ENCODE data around the gene ARFGAP2.
"Not testable (repeated sequence)": the region's sequence is repeated elsewhere in the genome, so short reads cannot be mapped to it uniquely, and the experiment has no call there.

DNA sequence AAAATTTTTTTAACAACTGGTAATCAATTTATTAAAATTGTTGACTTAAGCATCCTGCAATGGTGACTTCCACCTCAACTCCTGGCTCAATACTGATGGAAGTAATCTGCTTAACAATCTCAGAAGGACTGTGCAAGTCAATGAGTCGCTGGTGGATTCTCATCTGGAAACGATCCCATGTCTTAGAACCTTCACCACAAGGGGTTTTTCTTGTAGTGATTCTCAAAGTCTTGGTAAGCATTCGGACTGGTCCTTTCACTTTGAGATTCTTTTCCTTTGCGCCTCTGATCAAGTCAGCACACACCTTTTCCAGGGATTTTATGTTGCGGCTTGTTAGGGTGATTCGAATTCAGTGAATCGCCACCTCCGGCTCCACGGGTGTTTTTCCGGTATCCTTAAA lies 14.5 kb upstream of the ARFGAP2 start:
- TF ChIP-seq, protein P1, sequence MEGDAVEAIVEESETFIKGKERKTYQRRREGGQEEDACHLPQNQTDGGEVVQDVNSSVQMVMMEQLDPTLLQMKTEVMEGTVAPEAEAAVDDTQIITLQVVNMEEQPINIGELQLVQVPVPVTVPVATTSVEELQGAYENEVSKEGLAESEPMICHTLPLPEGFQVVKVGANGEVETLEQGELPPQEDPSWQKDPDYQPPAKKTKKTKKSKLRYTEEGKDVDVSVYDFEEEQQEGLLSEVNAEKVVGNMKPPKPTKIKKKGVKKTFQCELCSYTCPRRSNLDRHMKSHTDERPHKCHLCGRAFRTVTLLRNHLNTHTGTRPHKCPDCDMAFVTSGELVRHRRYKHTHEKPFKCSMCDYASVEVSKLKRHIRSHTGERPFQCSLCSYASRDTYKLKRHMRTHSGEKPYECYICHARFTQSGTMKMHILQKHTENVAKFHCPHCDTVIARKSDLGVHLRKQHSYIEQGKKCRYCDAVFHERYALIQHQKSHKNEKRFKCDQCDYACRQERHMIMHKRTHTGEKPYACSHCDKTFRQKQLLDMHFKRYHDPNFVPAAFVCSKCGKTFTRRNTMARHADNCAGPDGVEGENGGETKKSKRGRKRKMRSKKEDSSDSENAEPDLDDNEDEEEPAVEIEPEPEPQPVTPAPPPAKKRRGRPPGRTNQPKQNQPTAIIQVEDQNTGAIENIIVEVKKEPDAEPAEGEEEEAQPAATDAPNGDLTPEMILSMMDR (conservative IDR thresholded peaks at IDR 0.05): not testable (repeated sequence)
- not testable (repeated sequence) for TF ChIP-seq EZH2 (IDR thresholded peaks at IDR 0.05; ENCODE audit: low read depth)
